ENCODE results near the gene ANK2. TPM values are rescaled to one million over a fixed set of nuclear protein-coding genes. Genes with fewer than 3 reads are reported as not detected.

ANK2 gene
- total RNA-seq, 1 experiment from 2014 or later: 5.5 TPM

DNA sequence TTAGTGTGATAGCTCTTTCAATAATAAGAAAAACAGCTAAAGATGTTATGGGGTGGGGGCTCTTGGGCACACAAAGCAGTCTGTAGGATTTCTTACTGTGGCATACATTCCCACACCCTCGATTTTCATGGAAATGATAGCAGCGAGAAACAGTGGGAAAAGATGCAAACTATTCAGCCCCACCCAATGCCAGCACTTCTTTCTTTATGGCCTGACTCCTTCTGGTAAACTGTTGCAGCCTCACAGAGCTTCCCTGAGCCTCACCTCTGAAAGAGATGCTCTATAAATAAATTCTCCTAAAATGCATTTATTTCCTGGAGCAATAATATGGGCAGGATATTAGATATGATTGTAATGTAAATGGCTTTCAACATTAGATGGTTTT is 910 bp downstream of the ANK2 start:
- no peaks in the 10 kb centered on the region for H3K4me1 ChIP-seq (ENCODE audit: control insufficient read depth, insufficient read depth, low read length)
- ChIA-PET POLR2A (no interaction called here), CTCF (no interaction called here)
- intact Hi-C loops (cut with micrococcal nuclease; ENCODE audit: unreplicated experiment): no loop called here
- no peak overlapping the region for H3K27ac ChIP-seq (ENCODE audit: low read length)
- no peak overlapping the region for H3K4me3 ChIP-seq (ENCODE audit: low read depth in 2 of 2, low read length in 2 of 2)
- BruUV-seq (replicated peaks): no TSS peak
- no peak for ATAC-seq
- no peaks in the 10 kb centered on the region for H3K9me3 ChIP-seq (ENCODE audit: control insufficient read depth, insufficient read depth, low read depth, low read length)
- in situ Hi-C loops (cut with HindIII; ENCODE audit: low pct_unique_long_range_greater_than_20kb, low sequenced_read_pairs): no loop called here
- no peaks in the 10 kb centered on the region for H3K27me3 ChIP-seq (ENCODE audit: control insufficient read depth, insufficient read depth, low read length)
- DNase-seq (ENCODE audit: low read depth, low spot score): no peak
- no peak for TF ChIP-seq TCF7L2 (IDR thresholded peaks at IDR 0.05; ENCODE audit: low read depth, low read length)
- TF ChIP-seq SIN3A (IDR thresholded peaks at IDR 0.05; ENCODE audit: borderline replicate concordance, insufficient read depth, low read depth, low read length): no peak
- TF ChIP-seq, protein P1, sequence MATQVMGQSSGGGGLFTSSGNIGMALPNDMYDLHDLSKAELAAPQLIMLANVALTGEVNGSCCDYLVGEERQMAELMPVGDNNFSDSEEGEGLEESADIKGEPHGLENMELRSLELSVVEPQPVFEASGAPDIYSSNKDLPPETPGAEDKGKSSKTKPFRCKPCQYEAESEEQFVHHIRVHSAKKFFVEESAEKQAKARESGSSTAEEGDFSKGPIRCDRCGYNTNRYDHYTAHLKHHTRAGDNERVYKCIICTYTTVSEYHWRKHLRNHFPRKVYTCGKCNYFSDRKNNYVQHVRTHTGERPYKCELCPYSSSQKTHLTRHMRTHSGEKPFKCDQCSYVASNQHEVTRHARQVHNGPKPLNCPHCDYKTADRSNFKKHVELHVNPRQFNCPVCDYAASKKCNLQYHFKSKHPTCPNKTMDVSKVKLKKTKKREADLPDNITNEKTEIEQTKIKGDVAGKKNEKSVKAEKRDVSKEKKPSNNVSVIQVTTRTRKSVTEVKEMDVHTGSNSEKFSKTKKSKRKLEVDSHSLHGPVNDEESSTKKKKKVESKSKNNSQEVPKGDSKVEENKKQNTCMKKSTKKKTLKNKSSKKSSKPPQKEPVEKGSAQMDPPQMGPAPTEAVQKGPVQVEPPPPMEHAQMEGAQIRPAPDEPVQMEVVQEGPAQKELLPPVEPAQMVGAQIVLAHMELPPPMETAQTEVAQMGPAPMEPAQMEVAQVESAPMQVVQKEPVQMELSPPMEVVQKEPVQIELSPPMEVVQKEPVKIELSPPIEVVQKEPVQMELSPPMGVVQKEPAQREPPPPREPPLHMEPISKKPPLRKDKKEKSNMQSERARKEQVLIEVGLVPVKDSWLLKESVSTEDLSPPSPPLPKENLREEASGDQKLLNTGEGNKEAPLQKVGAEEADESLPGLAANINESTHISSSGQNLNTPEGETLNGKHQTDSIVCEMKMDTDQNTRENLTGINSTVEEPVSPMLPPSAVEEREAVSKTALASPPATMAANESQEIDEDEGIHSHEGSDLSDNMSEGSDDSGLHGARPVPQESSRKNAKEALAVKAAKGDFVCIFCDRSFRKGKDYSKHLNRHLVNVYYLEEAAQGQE (IDR thresholded peaks at IDR 0.05; ENCODE audit: insufficient read depth in 1 of 2, low read depth in 2 of 2, low read length in 1 of 2): no peak
- no peak for TF ChIP-seq POLR2AphosphoS5 (IDR thresholded peaks at IDR 0.05; ENCODE audit: low read depth, low read length)
- no peaks in the 10 kb centered on the region for H3K36me3 ChIP-seq (ENCODE audit: control insufficient read depth, insufficient read depth, low read length)

DNA sequence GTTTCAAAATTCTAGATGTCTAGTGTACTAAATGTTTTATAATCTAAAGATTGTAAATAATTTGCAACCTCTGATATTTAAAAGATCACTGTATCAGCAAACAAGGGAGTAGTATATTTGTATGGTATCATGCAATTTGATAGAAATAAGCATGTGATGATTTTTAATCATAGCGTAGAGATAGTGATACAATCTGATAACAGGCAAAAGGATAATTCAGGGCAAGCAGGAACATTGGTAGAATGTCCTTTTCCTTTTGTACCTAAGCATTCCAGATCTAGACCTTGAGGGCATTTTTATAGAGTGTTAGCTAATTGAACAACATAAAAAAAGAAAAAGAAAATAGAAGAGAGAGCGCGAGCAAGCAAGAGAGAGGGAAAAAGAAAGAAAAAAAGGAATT is 1.4 kb downstream of the ANK2 start:
- intact Hi-C loops (cut with micrococcal nuclease; ENCODE audit: unreplicated experiment) (no loop called here), in situ Hi-C loops (cut with HindIII; ENCODE audit: low pct_unique_long_range_greater_than_20kb, low sequenced_read_pairs) (no loop called here)
- Histone ChIP-seq H3K36me3 (ENCODE audit: control insufficient read depth, insufficient read depth, low read length) (no peaks in the 10 kb centered on the region), H3K27me3 (ENCODE audit: control insufficient read depth, insufficient read depth, low read length) (no peaks in the 10 kb centered on the region), H3K9me3 (ENCODE audit: control insufficient read depth, insufficient read depth, low read depth, low read length) (no peaks in the 10 kb centered on the region), H3K27ac (ENCODE audit: low read length) (no peak overlapping the region), H3K4me1 (ENCODE audit: control insufficient read depth, insufficient read depth, low read length) (no peaks in the 10 kb centered on the region), H3K4me3 (ENCODE audit: low read depth in 2 of 2, low read length in 2 of 2) (no peak overlapping the region)
- DNase-seq (ENCODE audit: low read depth, low spot score): no peak
- CTCF ChIA-PET: no interaction called here
- POLR2A ChIA-PET: no interaction called here
- BruUV-seq (replicated peaks): no TSS peak
- no peak for ATAC-seq
- TF ChIP-seq, protein P2, sequence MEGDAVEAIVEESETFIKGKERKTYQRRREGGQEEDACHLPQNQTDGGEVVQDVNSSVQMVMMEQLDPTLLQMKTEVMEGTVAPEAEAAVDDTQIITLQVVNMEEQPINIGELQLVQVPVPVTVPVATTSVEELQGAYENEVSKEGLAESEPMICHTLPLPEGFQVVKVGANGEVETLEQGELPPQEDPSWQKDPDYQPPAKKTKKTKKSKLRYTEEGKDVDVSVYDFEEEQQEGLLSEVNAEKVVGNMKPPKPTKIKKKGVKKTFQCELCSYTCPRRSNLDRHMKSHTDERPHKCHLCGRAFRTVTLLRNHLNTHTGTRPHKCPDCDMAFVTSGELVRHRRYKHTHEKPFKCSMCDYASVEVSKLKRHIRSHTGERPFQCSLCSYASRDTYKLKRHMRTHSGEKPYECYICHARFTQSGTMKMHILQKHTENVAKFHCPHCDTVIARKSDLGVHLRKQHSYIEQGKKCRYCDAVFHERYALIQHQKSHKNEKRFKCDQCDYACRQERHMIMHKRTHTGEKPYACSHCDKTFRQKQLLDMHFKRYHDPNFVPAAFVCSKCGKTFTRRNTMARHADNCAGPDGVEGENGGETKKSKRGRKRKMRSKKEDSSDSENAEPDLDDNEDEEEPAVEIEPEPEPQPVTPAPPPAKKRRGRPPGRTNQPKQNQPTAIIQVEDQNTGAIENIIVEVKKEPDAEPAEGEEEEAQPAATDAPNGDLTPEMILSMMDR (IDR thresholded peaks at IDR 0.05): no peak
- no peak for TF ChIP-seq SIN3A (IDR thresholded peaks at IDR 0.05; ENCODE audit: borderline replicate concordance, insufficient read depth, low read depth, low read length)
- TF ChIP-seq POLR2AphosphoS5 (IDR thresholded peaks at IDR 0.05; ENCODE audit: low read depth, low read length): no peak
- no peak for TF ChIP-seq TCF7L2 (IDR thresholded peaks at IDR 0.05; ENCODE audit: low read depth, low read length)
- TF ChIP-seq, protein P1 (IDR thresholded peaks at IDR 0.05; ENCODE audit: insufficient read depth in 1 of 2, low read depth in 2 of 2, low read length in 1 of 2): no peak

All from Panc1 (cell line).